Neural cell (in vitro differentiated cells): ENCODE results near the gene MAEA. TPM values are rescaled to one million over a fixed set of nuclear protein-coding genes. Genes with fewer than 3 reads are reported as not detected.

Experiments
- H2AFZ ChIP-seq: fragments of 200-600, 300-800 bp; sonication (generic), shearing (Covaris generic); 2 replicates; pipeline ENCODE4 v1.6.0; 2014; ENCODE audit warnings: low read depth, mild to moderate bottlenecking, antibody characterized with exemption, low read length, moderate library complexity
- H3F3A ChIP-seq: fragments of 200-600 bp; shearing (Covaris generic); 2 replicates; pipeline ENCODE4 v1.6.1; 2016; ENCODE audit warnings: mild to moderate bottlenecking, moderate library complexity, mixed read lengths, antibody characterized with exemption, low read length; ENCODE audit not compliant: insufficient read depth, poor library complexity, severe bottlenecking
- H3K27ac ChIP-seq: fragments of 200-600, 300-800 bp; sonication (generic), shearing (Covaris generic); 2 replicates; pipeline ENCODE4 v1.5.1; 2014; ENCODE audit warnings: mild to moderate bottlenecking, low read length, moderate library complexity
- H3K27me3 ChIP-seq: fragments of 300-800, 200-600 bp; sonication (generic), shearing (Covaris generic); 2 replicates; pipeline ENCODE4 v1.6.0; 2014; ENCODE audit warnings: mild to moderate bottlenecking, low read depth, low read length, moderate library complexity; ENCODE audit not compliant: insufficient read depth
- H3K36me3 ChIP-seq: fragments of 300-800, 200-600 bp; sonication (generic), shearing (Covaris generic); 2 replicates; pipeline ENCODE4 v1.5.1; 2014; ENCODE audit warnings: mild to moderate bottlenecking, antibody characterized with exemption, low read length, moderate library complexity; ENCODE audit not compliant: insufficient read depth
- H3K4me2 ChIP-seq: fragments of 300-800, 200-600 bp; sonication (generic), shearing (Covaris generic); 2 replicates; pipeline ENCODE4 v1.6.0; 2014; ENCODE audit warnings: mild to moderate bottlenecking, low read length
- H3K4me3 ChIP-seq: fragments of 300-800, 200-600 bp; sonication (generic), shearing (Covaris generic); 2 replicates; pipeline ENCODE4 v1.5.1; 2014; ENCODE audit warnings: mild to moderate bottlenecking, low read length, moderate library complexity
- H3K79me2 ChIP-seq: fragments of 200-600 bp; shearing (Covaris generic); replicated peaks from 2 replicates; pipeline ENCODE4 v1.6.0; 2014; ENCODE audit warnings: mild to moderate bottlenecking, low read length, moderate library complexity; ENCODE audit not compliant: insufficient read depth
- H3K9ac ChIP-seq: fragments of 300-800, 200-600 bp; sonication (generic), shearing (Covaris generic); 2 replicates; pipeline ENCODE4 v1.6.1; 2016; ENCODE audit warnings: mild to moderate bottlenecking, low read length, mixed read lengths
- H3K9me2 ChIP-seq: fragments of 200-600 bp; shearing (Covaris generic); 2 replicates; pipeline ENCODE4 v1.6.1; 2016; ENCODE audit warnings: mild to moderate bottlenecking, low read length, mixed read lengths; ENCODE audit not compliant: insufficient read depth
- H3K9me3 ChIP-seq: fragments of 200-600, 300-800 bp; sonication (generic), shearing (Covaris generic); 2 replicates; pipeline ENCODE4 v1.6.1; 2016; ENCODE audit warnings: mild to moderate bottlenecking, mixed run types, low read length, moderate library complexity, mixed read lengths
- H4K20me1 ChIP-seq: fragments of 200-600 bp; shearing (Covaris generic); 2 replicates; pipeline ENCODE4 v1.6.1; 2016; ENCODE audit warnings: mild to moderate bottlenecking, mixed run types; ENCODE audit not compliant: insufficient read depth
- CTCF ChIP-seq: fragments of 450-650 bp; IDR thresholded peaks from 2 replicates; pipeline ENCODE4 v1.5.1; 2014; ENCODE audit warnings: antibody characterized with exemption, mild to moderate bottlenecking, moderate library complexity; ENCODE audit not compliant: poor library complexity, severe bottlenecking
- EP300 ChIP-seq: fragments of 450-650 bp; conservative IDR thresholded peaks from 2 replicates; pipeline ENCODE4 v1.6.1; 2014; ENCODE audit warnings: antibody characterized with exemption, mild to moderate bottlenecking, moderate library complexity; ENCODE audit not compliant: poor library complexity, severe bottlenecking
- EZH2 ChIP-seq: fragments of 200-600, 300-800 bp; shearing (Covaris generic), sonication (generic); IDR thresholded peaks from 2 replicates; pipeline ENCODE4 v1.6.1; 2014; ENCODE audit warnings: antibody characterized with exemption, low read length, borderline replicate concordance, mild to moderate bottlenecking; ENCODE audit not compliant: insufficient read depth, poor library complexity, severe bottlenecking
- MXI1 ChIP-seq: fragments of 450-650 bp; conservative IDR thresholded peaks from 2 replicates; pipeline ENCODE4 v1.6.1; 2014; ENCODE audit warnings: antibody characterized with exemption, mild to moderate bottlenecking; ENCODE audit not compliant: poor library complexity, severe bottlenecking
- POLR2AphosphoS5 ChIP-seq: IDR thresholded peaks from 2 replicates; pipeline ENCODE4 v1.6.1; 2012
- RAD21 ChIP-seq: fragments of 450-650 bp; conservative IDR thresholded peaks from 2 replicates; pipeline ENCODE4 v1.6.1; 2014; ENCODE audit warnings: antibody characterized with exemption, mild to moderate bottlenecking, moderate library complexity
- REST ChIP-seq: IDR thresholded peaks from 2 replicates; pipeline ENCODE4 v1.6.1; 2012; ENCODE audit warnings: borderline replicate concordance
- SMC3 ChIP-seq: fragments of 450-650 bp; conservative IDR thresholded peaks from 2 replicates; pipeline ENCODE4 v1.6.1; 2014; ENCODE audit warnings: antibody characterized with exemption, mild to moderate bottlenecking, moderate library complexity; ENCODE audit not compliant: poor library complexity
- TAF1 ChIP-seq: IDR thresholded peaks from 2 replicates; pipeline ENCODE4 v1.6.1; 2012; ENCODE audit warnings: low read depth
- polyA plus RNA-seq: library from polyadenylated mRNA; depleted of rRNA; stranded (reverse); fragments of >200 nt; gene quantifications from 2 replicates; pipeline ENCODE4 v1.2.3, GENCODE V29; 2014

Gene MAEA
- polyA plus RNA-seq, 1 donor from 2014 or later: 106 TPM

GRCh38 chr4:1246901-1247863 is 42.5 kb upstream of the MAEA start:
- Histone ChIP-seq H3K79me2 (peaks cover 55% of the 10 kb centered on the region), H4K20me1 (peaks cover 29% of the 10 kb centered on the region), H3K27me3 (no peaks in the 10 kb centered on the region), H3F3A (peaks cover 7% of the 10 kb centered on the region), H3K36me3 (peaks cover 6% of the 10 kb centered on the region), H3K9me3 (no peaks in the 10 kb centered on the region), H3K4me3 (peak overlapping the region; percentile 96), H3K9me2 (no peaks in the 10 kb centered on the region), H3K9ac (peak overlapping the region; percentile 97), H3K27ac (peak overlapping the region; percentile 93), H2AFZ (peak overlapping the region; percentile 27), H3K4me2 (peak overlapping the region; percentile 88)
- TF ChIP-seq EZH2 (no peak), MXI1 (no peak)

GRCh38 chr4:1247864-1248244 is 41.8 kb upstream of the MAEA start:
- peaks cover 6% of the 10 kb centered on the region for H3K36me3 ChIP-seq
- peak overlapping the region; percentile 97 for H3K9ac ChIP-seq
- H3K79me2 ChIP-seq: peaks cover 48% of the 10 kb centered on the region
- H3K4me3 ChIP-seq: peak overlapping the region; percentile 96
- H3K27me3 ChIP-seq: no peaks in the 10 kb centered on the region
- H3K27ac ChIP-seq: peak overlapping the region; percentile 93
- TF ChIP-seq RAD21 (no peak), EP300 (no peak), SMC3 (peak; percentile 30)
- H3K9me2 ChIP-seq: no peaks in the 10 kb centered on the region
- H2AFZ ChIP-seq: peak overlapping the region; percentile 27
- H3K9me3 ChIP-seq: no peaks in the 10 kb centered on the region
- peak overlapping the region; percentile 88 for H3K4me2 ChIP-seq
- H3F3A ChIP-seq: peaks cover 7% of the 10 kb centered on the region
- H4K20me1 ChIP-seq: peaks cover 22% of the 10 kb centered on the region

GRCh38 chr4:1248245-1249147 is 41.2 kb upstream of the MAEA start, which contains the start of gene CTBP1:
Gene CTBP1, minus strand, starts transcription at chr4:1249130. Its CDS starts 7,799 bp downstream, at chr4:1241331.
- Histone ChIP-seq H3K4me3 (peak within 1 kb of the TSS; percentile 96), H3F3A (peaks cover 7% of the 10 kb centered on the region), H3K27me3 (no peaks in the 10 kb centered on the region), H3K9me2 (no peaks in the 10 kb centered on the region), H3K79me2 (peaks cover 42% of the 10 kb centered on the region), H3K9ac (peak within 1 kb of the TSS; percentile 97), H3K9me3 (peaks cover 2% of the 10 kb centered on the region), H3K36me3 (peaks cover 6% of the 10 kb centered on the region), H2AFZ (peak within 1 kb of the TSS; percentile 73), H3K27ac (peak within 1 kb of the TSS; percentile 93), H4K20me1 (peaks cover 19% of the 10 kb centered on the region), H3K4me2 (peak within 1 kb of the TSS; percentile 97)
- TF ChIP-seq EZH2 (no peak), RAD21 (no peak), TAF1 (no peak), SMC3 (peak; percentile 21), POLR2AphosphoS5 (peak; percentile 77), EP300 (peak; percentile 49), CTCF (peak; percentile 10), REST (peak; percentile 34), MXI1 (peak; percentile 64)
